Glutamatergic neuron (in vitro differentiated cells): Measurements from ENCODE around the gene INPP4B. TPM values are rescaled to one million over a fixed set of nuclear protein-coding genes. Genes with fewer than 3 reads are reported as not detected.

ENCODE experiments used
- DNase-seq: peaks from one replicate; pipeline ENCODE4 v3.0.0; 2022
- H3K27ac Mint-ChIP-seq: one replicate; pipeline ENCODE4 v1.8.0; 2020; ENCODE audit warnings: mild to moderate bottlenecking, mixed read lengths, inconsistent platforms; ENCODE audit not compliant: unreplicated experiment
- H3K27me3 Mint-ChIP-seq: one replicate; pipeline ENCODE4 v1.8.0; 2020; ENCODE audit warnings: mild to moderate bottlenecking, moderate library complexity, mixed read lengths, inconsistent platforms; ENCODE audit not compliant: unreplicated experiment
- H3K36me3 Mint-ChIP-seq: one replicate; pipeline ENCODE4 v1.8.0; 2020; ENCODE audit warnings: mild to moderate bottlenecking, mixed read lengths, inconsistent platforms; ENCODE audit not compliant: unreplicated experiment
- H3K4me1 Mint-ChIP-seq: one replicate; pipeline ENCODE4 v1.8.0; 2020; ENCODE audit warnings: mild to moderate bottlenecking, low read depth, mixed read lengths, inconsistent platforms; ENCODE audit not compliant: unreplicated experiment
- H3K4me3 Mint-ChIP-seq: one replicate; pipeline ENCODE4 v1.8.0; 2020; ENCODE audit warnings: mild to moderate bottlenecking, mixed read lengths, inconsistent platforms; ENCODE audit not compliant: unreplicated experiment
- H3K9me3 Mint-ChIP-seq: one replicate; pipeline ENCODE4 v1.8.0; 2020; ENCODE audit warnings: mild to moderate bottlenecking, moderate library complexity, mixed read lengths, inconsistent platforms; ENCODE audit not compliant: unreplicated experiment
- CTCF ChIP-seq: fragments of 200-600 bp; sonication (generic); IDR thresholded peaks from one replicate; pipeline ENCODE4 v1.5.0; 2021; ENCODE audit not compliant: partially characterized antibody, unreplicated experiment
- total RNA-seq: library from RNA; stranded (reverse); fragmentation: NEBNext Ultra II Directional; extraction: Animal tissue kit (Norgen Biotek cat#: 25700); gene quantifications from one replicate; pipeline ENCODE4 v1.2.1, GENCODE V29; 2021; ENCODE audit not compliant: unreplicated experiment

The INPP4B gene
- total RNA-seq, 1 donor from 2014 or later = 2.4 TPM

GRCh38 chr4:141999446-142000143 is 846.5 kb downstream of the INPP4B start:
- H3K4me1 Mint-ChIP-seq = no peaks in the 10 kb centered on the region
- H3K27me3 Mint-ChIP-seq = no peaks in the 10 kb centered on the region
- no peak for DNase-seq
- no peak overlapping the region for H3K27ac Mint-ChIP-seq
- no peak overlapping the region for H3K4me3 Mint-ChIP-seq
- H3K9me3 Mint-ChIP-seq = no peaks in the 10 kb centered on the region
- H3K36me3 Mint-ChIP-seq = no peaks in the 10 kb centered on the region
- no peak for TF ChIP-seq CTCF

GRCh38 chr4:141995056-141995455 is 851.0 kb downstream of the INPP4B start:
- no peak for DNase-seq
- H3K27me3 Mint-ChIP-seq = no peaks in the 10 kb centered on the region
- H3K4me3 Mint-ChIP-seq = no peak overlapping the region
- TF ChIP-seq CTCF = no peak
- H3K27ac Mint-ChIP-seq = no peak overlapping the region
- no peaks in the 10 kb centered on the region for H3K9me3 Mint-ChIP-seq
- H3K36me3 Mint-ChIP-seq = no peaks in the 10 kb centered on the region
- no peaks in the 10 kb centered on the region for H3K4me1 Mint-ChIP-seq

GRCh38 chr4:141977433-141977832 is 868.7 kb downstream of the INPP4B start:
- H3K4me1 Mint-ChIP-seq = no peaks in the 10 kb centered on the region
- H3K36me3 Mint-ChIP-seq = no peaks in the 10 kb centered on the region
- no peak overlapping the region for H3K27ac Mint-ChIP-seq
- no peak for TF ChIP-seq CTCF
- no peak for DNase-seq
- H3K27me3 Mint-ChIP-seq = no peaks in the 10 kb centered on the region
- peaks cover 5% of the 10 kb centered on the region for H3K9me3 Mint-ChIP-seq
- no peak overlapping the region for H3K4me3 Mint-ChIP-seq
